Activated CD8-positive, alpha-beta memory T cell treated with anti-CD3 and anti-CD28 coated beads, Interleukin-2, amount 50 U/mL, for 1 hour (primary cell): Measurements from ENCODE around the gene SLC9A2.

Experiments
- DNase-seq: peaks from one replicate; pipeline ENCODE4 v3.0.0-alpha.2; 2020; ENCODE audit errors: extremely low read depth

Gene SLC9A2

GRCh38 chr2:102735416-102736109 lies 116.2 kb downstream of the SLC9A2 start:
- DNase-seq = no peak

- DNase-seq = no peak
Observed at GRCh38 chr2:102736110-102736409, 116.7 kb downstream of the SLC9A2 start.

GRCh38 chr2:102736410-102737409 lies 117.4 kb downstream of the SLC9A2 start:
- peak; percentile 45 for DNase-seq

- no peak for DNase-seq
Observed at GRCh38 chr2:102737431-102737830, 118.1 kb downstream of the SLC9A2 start.

- no peak for DNase-seq
Observed at GRCh38 chr2:102743259-102743658, 123.9 kb downstream of the SLC9A2 start.

- DNase-seq = no peak
Observed at GRCh38 chr2:102748107-102748506, 128.8 kb downstream of the SLC9A2 start.

GRCh38 chr2:102749938-102750337 lies 130.6 kb downstream of the SLC9A2 start:
- DNase-seq = no peak

GRCh38 chr2:102753563-102754159 lies 134.3 kb downstream of the SLC9A2 start:
- DNase-seq = no peak

- DNase-seq = no peak
Observed at GRCh38 chr2:102754456-102755145, 135.2 kb downstream of the SLC9A2 start.

GRCh38 chr2:102755284-102755683 lies 135.9 kb downstream of the SLC9A2 start:
- no peak for DNase-seq

GRCh38 chr2:102758439-102758838 lies 139.1 kb downstream of the SLC9A2 start:
- no peak for DNase-seq
